Heart right ventricle (tissue), 16 donors: Measurements from ENCODE around the gene PPP1R16B. TPM values are rescaled to one million over a fixed set of nuclear protein-coding genes. Genes with fewer than 3 reads are reported as not detected.

ENCODE experiments used
- ATAC-seq, 8 donors: fragments of 200-7000 bp; cut with Tn5 transposase; one replicate each; pipeline ENCODE4 v1.9.1; 2020; ENCODE audit warnings: mild to moderate bottlenecking in 8 of 8, moderate library complexity in 8 of 8, moderate number of reproducible peaks in 1 of 8
- DNase-seq, 2 donors: peaks; one replicate each; pipeline ENCODE4 v3.0.0-alpha.2; 2020
- H3K27ac ChIP-seq, 10 donors: fragments of 200-600 bp; sonication (generic) in 2 of 10; one replicate each; pipeline versions ENCODE4 v1.5.0 to v1.8.0; 2020 to 2022; ENCODE audit warnings: mild to moderate bottlenecking in 3 of 10
- H3K27me3 ChIP-seq, 7 donors: fragments of 200-600 bp; one replicate each; pipeline ENCODE4 v1.8.0; 2021 to 2022; ENCODE audit warnings: mild to moderate bottlenecking in 2 of 7
- H3K36me3 ChIP-seq, 9 donors: fragments of 200-600 bp; sonication (generic) in 1 of 9; one replicate each; pipeline versions ENCODE4 v1.5.0 to v1.8.0; 2020 to 2022; ENCODE audit warnings: mild to moderate bottlenecking in 2 of 9
- H3K4me1 ChIP-seq, 9 donors: fragments of 200-600 bp; sonication (generic) in 1 of 9; one replicate each; pipeline versions ENCODE4 v1.5.0 to v1.8.0; 2020 to 2022; ENCODE audit warnings: mild to moderate bottlenecking in 4 of 9
- H3K4me3 ChIP-seq, 10 donors: fragments of 200-600 bp; sonication (generic) in 2 of 10; one replicate each; pipeline versions ENCODE4 v1.5.0 to v1.8.0; 2020 to 2022; ENCODE audit warnings: mild to moderate bottlenecking in 7 of 10, moderate library complexity in 2 of 10
- H3K9me3 ChIP-seq, 11 donors: fragments of 200-600 bp in 10 of 11; sonication (generic) in 2 of 11; one replicate each; pipeline versions ENCODE4 v1.5.0 to v1.8.0; 2013 to 2022; ENCODE audit warnings: mild to moderate bottlenecking in 2 of 11, control low read depth in 1 of 11, moderate library complexity in 1 of 11
- WGBS, 2 donors: extraction: QIAGEN DNeasy Blood & Tissue Kit; methylation state at CpG; one replicate each; pipeline ENCODE4 v1.1.7; 2013; ENCODE audit warnings: inconsistent platforms in 1 of 2; 5-methylcytosine and 5-hydroxymethylcytosine counted together
- intact Hi-C, 10 donors: fragments of 100-400 bp; cut with DNase I; formaldehyde crosslinking; loops; one replicate each; pipeline versions ENCODE4 v1.11.1 to v1.14.2; 2022
- polyA plus RNA-seq, 2 donors: library from polyadenylated mRNA; stranded (reverse); fragments of 200-250 nt; gene quantifications; one replicate each; pipeline ENCODE4 v1.2.3, GENCODE V29; 2013
- total RNA-seq, 10 donors: library from RNA; stranded (reverse); fragmentation: NEBNext Ultra II Directional in 3 of 10; extraction: Animal tissue kit (Norgen Biotek cat#: 25700) in 3 of 10; gene quantifications; one replicate each; pipeline versions ENCODE4 v1.2.1 to v1.2.4, GENCODE V29; 2021 to 2023
- TF ChIP-seq, protein P1 (sequence below), 9 donors: fragments of 200-600 bp; sonication (generic) in 2 of 9; IDR thresholded peaks; one replicate each; pipeline versions ENCODE4 v1.5.0 to v1.8.0; 2021 to 2022; ENCODE audit warnings: antibody characterized with exemption in 9 of 9, mild to moderate bottlenecking in 5 of 9, moderate library complexity in 1 of 9
- donor health status: Arrhythmogenic right ventricular cardiomyopathy.
- donor health status: ischemic (EF 13 %, LVEDD 7.1; RV severe dilation, severe dysfunction).
- donor health status: healthy with polysubstance abuse.
- donor health status: DM: no; HTN: yes; CAD: no.
- donor health status: DM: no; HTN: no; CAD: no.
- donor health status: ischemic (EF 25% LVEDD 6.9; RV normal size, moderate dysfunction).
- donor health status: ischemic (EF 25% LVEDD 5.7; RV mildly dilated, moderate dysfunction).
- donor health status: healthy.
- donor health status: DM: yes; HTN: yes; CAD: no.
- donor health status: Ischemic cardiomyopathy.
- donor health status: ischemic (EF 35%, LVEDD 5.7; RV mildly dilated, moderate dysfunction).
- donor health status: nonischemic (EF 11% LVEDD 7.7; RV severe dilation, severe dysfunction).
- donor health status: DM: yes; HTN: yes; CAD: no.
- donor health status: PGD.
- donor health status: ischemic (EF 29% LVEDD 5.4; RV normal size, mild dysfunction).
- donor health status: nonischemic (EF 23%, LVEDD 6.1; RV moderate dilation, normal function).

The PPP1R16B gene
- total and polyA plus RNA-seq, 12 donors, result 2.5 to 13.8 (median 5.8) TPM

DNA sequence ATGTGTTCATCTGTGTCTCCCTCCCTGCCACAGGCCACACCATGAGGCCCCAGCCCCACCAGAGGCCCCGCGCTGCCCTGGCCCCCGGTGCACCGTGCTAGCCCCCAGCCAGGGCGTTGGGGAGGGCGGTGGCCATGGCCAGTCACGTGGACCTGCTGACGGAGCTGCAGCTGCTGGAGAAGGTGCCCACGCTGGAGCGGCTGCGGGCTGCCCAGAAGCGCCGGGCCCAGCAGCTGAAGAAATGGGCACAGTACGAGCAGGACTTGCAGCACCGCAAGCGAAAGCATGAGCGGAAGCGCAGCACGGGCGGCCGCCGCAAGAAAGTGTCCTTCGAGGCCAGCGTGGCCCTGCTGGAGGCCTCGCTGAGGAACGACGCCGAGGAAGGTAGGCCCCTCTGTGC, 30.3 kb downstream of the PPP1R16B start:
- H3K27ac ChIP-seq, result no peak overlapping the region
- peaks cover 0 to 27% (median 7%) of the 10 kb centered on the region in 7 donors for H3K27me3 ChIP-seq
- no peak for DNase-seq
- 92 to 93% methylated on average over 28 of the region's 28 CpGs for WGBS, 2 donors
- H3K4me1 ChIP-seq, result peaks cover 0 to 19% (median 0%) of the 10 kb centered on the region in 9 donors
- intact Hi-C loops, result no loop called here
- TF ChIP-seq, protein P1, sequence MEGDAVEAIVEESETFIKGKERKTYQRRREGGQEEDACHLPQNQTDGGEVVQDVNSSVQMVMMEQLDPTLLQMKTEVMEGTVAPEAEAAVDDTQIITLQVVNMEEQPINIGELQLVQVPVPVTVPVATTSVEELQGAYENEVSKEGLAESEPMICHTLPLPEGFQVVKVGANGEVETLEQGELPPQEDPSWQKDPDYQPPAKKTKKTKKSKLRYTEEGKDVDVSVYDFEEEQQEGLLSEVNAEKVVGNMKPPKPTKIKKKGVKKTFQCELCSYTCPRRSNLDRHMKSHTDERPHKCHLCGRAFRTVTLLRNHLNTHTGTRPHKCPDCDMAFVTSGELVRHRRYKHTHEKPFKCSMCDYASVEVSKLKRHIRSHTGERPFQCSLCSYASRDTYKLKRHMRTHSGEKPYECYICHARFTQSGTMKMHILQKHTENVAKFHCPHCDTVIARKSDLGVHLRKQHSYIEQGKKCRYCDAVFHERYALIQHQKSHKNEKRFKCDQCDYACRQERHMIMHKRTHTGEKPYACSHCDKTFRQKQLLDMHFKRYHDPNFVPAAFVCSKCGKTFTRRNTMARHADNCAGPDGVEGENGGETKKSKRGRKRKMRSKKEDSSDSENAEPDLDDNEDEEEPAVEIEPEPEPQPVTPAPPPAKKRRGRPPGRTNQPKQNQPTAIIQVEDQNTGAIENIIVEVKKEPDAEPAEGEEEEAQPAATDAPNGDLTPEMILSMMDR (IDR thresholded peaks at IDR 0.05), result no peak
- peaks cover 0 to 33% (median 0%) of the 10 kb centered on the region in 9 donors for H3K36me3 ChIP-seq
- peak in 1 of 8 donors; percentile 38 for ATAC-seq
- H3K4me3 ChIP-seq, result no peak overlapping the region
- no peaks in the 10 kb centered on the region for H3K9me3 ChIP-seq

DNA sequence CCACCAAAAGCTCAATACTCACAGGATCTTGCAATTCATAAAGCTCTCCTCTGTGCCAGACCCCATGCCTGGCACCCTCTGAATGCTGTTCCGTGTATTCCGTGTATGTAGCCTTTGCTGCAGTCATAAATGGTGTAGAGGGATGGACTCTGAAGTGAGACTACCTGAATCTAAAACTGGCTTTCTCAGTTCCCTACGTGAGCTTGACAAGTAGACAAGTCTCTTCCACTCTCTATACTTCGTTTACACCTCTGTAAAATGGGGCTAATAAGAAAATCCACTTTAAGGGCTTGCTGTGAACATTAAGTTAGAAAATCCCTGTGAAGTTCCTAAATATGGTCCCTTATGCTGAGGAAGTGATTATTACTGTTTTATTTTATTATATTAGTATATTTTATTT, 31.5 kb downstream of the PPP1R16B start:
- Histone ChIP-seq H3K27ac (no peak overlapping the region), H3K36me3 (peaks cover 0 to 33% (median 0%) of the 10 kb centered on the region in 9 donors), H3K4me3 (no peak overlapping the region), H3K4me1 (peaks cover 0 to 17% (median 5%) of the 10 kb centered on the region in 9 donors), H3K9me3 (no peaks in the 10 kb centered on the region), H3K27me3 (peaks cover 0 to 36% (median 7%) of the 10 kb centered on the region in 7 donors)
- TF ChIP-seq, protein P1 (IDR thresholded peaks at IDR 0.05), result no peak
- intact Hi-C loops, result no loop called here
- no peak for DNase-seq
- 84 to 89% methylated on average over 4 of the region's 4 CpGs for WGBS, 2 donors
- ATAC-seq, result no peak

DNA sequence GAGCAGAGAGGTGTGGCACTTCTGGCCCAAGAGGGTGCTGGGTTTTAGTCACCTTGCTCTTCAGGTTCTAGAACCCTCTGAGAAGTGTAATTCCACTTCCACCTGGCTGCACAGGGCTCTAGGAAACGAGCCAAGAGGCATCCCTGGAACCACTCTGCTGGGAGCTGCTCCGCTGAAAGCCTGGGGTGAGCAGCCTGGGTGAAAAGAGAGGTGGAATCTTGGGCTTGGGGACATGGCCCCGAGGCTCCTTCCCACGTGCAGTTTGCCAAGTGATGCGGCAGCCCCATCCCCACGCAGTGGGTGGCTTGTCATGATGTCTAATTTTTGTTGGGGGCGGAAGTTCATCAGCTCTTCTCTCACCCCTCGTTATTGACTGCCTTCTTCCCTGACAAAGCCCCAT, 32.8 kb downstream of the PPP1R16B start:
- intact Hi-C loops, result no loop called here
- TF ChIP-seq, protein P1 (IDR thresholded peaks at IDR 0.05), result no peak
- Histone ChIP-seq H3K27ac (no peak overlapping the region), H3K4me3 (no peak overlapping the region), H3K36me3 (peaks cover 0 to 33% (median 0%) of the 10 kb centered on the region in 9 donors), H3K9me3 (no peaks in the 10 kb centered on the region), H3K4me1 (peaks cover 0 to 29% (median 14%) of the 10 kb centered on the region in 9 donors), H3K27me3 (peaks cover 0 to 30% (median 7%) of the 10 kb centered on the region in 7 donors)
- no peak for ATAC-seq
- 72 to 75% methylated on average over 8 of the region's 8 CpGs for WGBS, 2 donors
- no peak for DNase-seq

DNA sequence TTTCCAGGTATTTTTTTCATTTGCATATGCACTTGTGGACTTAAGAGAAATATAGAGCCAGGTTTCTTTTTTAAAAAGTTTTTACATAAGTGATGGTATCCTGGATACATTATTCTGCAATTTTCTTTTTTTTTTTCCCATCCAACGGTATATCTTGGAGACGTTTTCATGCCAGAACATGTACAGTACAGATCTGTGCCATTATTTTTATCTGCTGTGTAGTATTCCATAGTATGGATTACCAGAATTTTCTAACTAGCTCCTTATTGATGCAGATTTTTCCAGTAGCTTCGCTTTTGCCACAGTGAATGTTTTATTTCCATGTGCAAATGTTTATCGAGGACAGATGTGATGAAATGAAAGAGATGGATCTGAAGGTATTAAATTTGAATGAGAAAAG, 34.1 kb downstream of the PPP1R16B start:
- no peak overlapping the region for H3K4me3 ChIP-seq
- no peaks in the 10 kb centered on the region for H3K9me3 ChIP-seq
- no peak for DNase-seq
- peaks cover 0 to 33% (median 0%) of the 10 kb centered on the region in 9 donors for H3K36me3 ChIP-seq
- ATAC-seq, result no peak
- peaks cover 0 to 22% (median 7%) of the 10 kb centered on the region in 7 donors for H3K27me3 ChIP-seq
- WGBS, 2 donors, result 86% methylated on average over 4 of the region's 4 CpGs
- intact Hi-C loops, result no loop called here
- peak overlapping the region in 2 of 10 donors; percentile 3 to 67 for H3K27ac ChIP-seq
- TF ChIP-seq, protein P1 (IDR thresholded peaks at IDR 0.05), result no peak
- peaks cover 0 to 33% (median 20%) of the 10 kb centered on the region in 9 donors for H3K4me1 ChIP-seq
